HCT116 (cell line): ENCODE results near the gene ARHGAP8. TPM values are rescaled to one million over a fixed set of nuclear protein-coding genes. Genes with fewer than 3 reads are reported as not detected.

ENCODE experiments used
- ATAC-seq: fragments of 200-7000 bp; cut with Tn5 transposase; 2 replicates; pipeline ENCODE4 v1.9.1; 2020; ENCODE audit warnings: mild to moderate bottlenecking, moderate library complexity
- BruUV-seq: library from RNA; stranded (reverse); fragments of 400-500 nt; replicated peaks from 2 replicates; lab custom pipeline; 2021; lab: Mats Ljungman, UMichigan
- CTCF ChIA-PET: fragments of 300-600 bp; sonication (Branson Sonifier 250); formaldehyde crosslinking; loops from one replicate; lab custom pipeline; 2021; ENCODE audit warnings: antibody characterized with exemption; lab: Charles Lee
- POLR2A ChIA-PET: fragments of 300-600, 350-600 bp; sonication (Branson Sonifier 250); formaldehyde crosslinking; loops from one replicate; lab custom pipeline; 2021; ENCODE audit warnings: antibody characterized with exemption; lab: Charles Lee
- RAD21 ChIA-PET, 2 experiments: fragments of 300-600 bp; sonication (Branson Sonifier 250); formaldehyde crosslinking; loops; one replicate each; lab custom pipeline; 2023; ENCODE audit warnings: low total read pairs in 2 of 2; ENCODE audit not compliant: uncharacterized antibody in 2 of 2, unreplicated experiment in 2 of 2, low non-redundant PET in 1 of 2; lab: Charles Lee
- DNase-seq: peaks from one replicate; pipeline ENCODE4 v3.0.0-alpha.2; 2010; ENCODE audit warnings: low read depth, low spot score
- H2AFZ ChIP-seq: fragments of 200-600 bp; shearing (Covaris generic), sonication (generic); 2 replicates; pipeline ENCODE4 v1.6.1; 2017; ENCODE audit warnings: low read depth, mixed run types, mixed read lengths, antibody characterized with exemption, low read length; ENCODE audit not compliant: poor library complexity, severe bottlenecking
- H3K27ac ChIP-seq: 2 replicates; pipeline ENCODE4 v1.5.1; 2012; ENCODE audit warnings: low read depth, low read length
- H3K27me3 ChIP-seq: fragments of 200-600 bp; sonication (generic); 2 replicates; pipeline ENCODE4 v1.6.1; 2016; ENCODE audit warnings: mixed run types, low read length, mixed read lengths; ENCODE audit not compliant: insufficient read depth
- H3K36me3 ChIP-seq, 2 experiments: fragments of 200-500 bp in 1 of 2; fragments of 200-600 bp in 1 of 2; sonication (Bioruptor generic) in 1 of 2; sonication (generic) in 1 of 2; 2 replicates each; pipeline versions ENCODE4 v1.5.1 to v1.6.1; 2014 to 2016; ENCODE audit warnings: low read length in 2 of 2, inconsistent platforms in 1 of 2, mixed read lengths in 1 of 2, mixed run types in 1 of 2; ENCODE audit not compliant: insufficient read depth in 2 of 2, control insufficient read depth in 1 of 2
- H3K4me1 ChIP-seq, 2 experiments: fragments of 200-600 bp in 1 of 2; sonication (generic) in 1 of 2; 2 replicates each; pipeline versions ENCODE4 v1.5.1 to v1.6.1; 2012 to 2017; ENCODE audit warnings: low read length in 2 of 2, inconsistent platforms in 1 of 2, mild to moderate bottlenecking in 1 of 2, mixed read lengths in 1 of 2, mixed run types in 1 of 2, moderate library complexity in 1 of 2; ENCODE audit not compliant: insufficient read depth in 2 of 2, control insufficient read depth in 1 of 2
- H3K4me2 ChIP-seq: fragments of 200-600 bp; sonication (generic); 2 replicates; pipeline ENCODE4 v1.6.1; 2017; ENCODE audit warnings: mixed run types, low read length, mixed read lengths
- H3K4me3 ChIP-seq, 2 experiments: fragments of 200-600 bp in 1 of 2; sonication (generic) in 1 of 2; replicated peaks in 1 of 2; 2 replicates each; pipeline ENCODE4 v1.5.1; 2011 to 2016; ENCODE audit warnings: low read length in 2 of 2, control low read depth in 1 of 2, low read depth in 1 of 2, mild to moderate bottlenecking in 1 of 2, mixed read lengths in 1 of 2, mixed run types in 1 of 2
- H3K79me2 ChIP-seq: fragments of 200-600 bp; sonication (generic); 2 replicates; pipeline ENCODE4 v1.6.1; 2017; ENCODE audit warnings: mild to moderate bottlenecking, mixed run types, low read length, moderate library complexity, mixed read lengths; ENCODE audit not compliant: insufficient read depth
- H3K9ac ChIP-seq: fragments of 200-600 bp; sonication (generic); 2 replicates; pipeline ENCODE4 v1.6.1; 2016; ENCODE audit warnings: low read length, mixed read lengths
- H3K9me2 ChIP-seq: fragments of 200-600 bp; sonication (generic), shearing (Covaris generic); 2 replicates; pipeline ENCODE4 v1.6.1; 2017; ENCODE audit warnings: mixed run types, mild to moderate bottlenecking, moderate library complexity; ENCODE audit not compliant: insufficient read depth
- H3K9me3 ChIP-seq, 2 experiments: fragments of 200-500 bp in 1 of 2; fragments of 200-600 bp in 1 of 2; sonication (Bioruptor generic) in 1 of 2; sonication (generic) in 1 of 2; 2 replicates each; pipeline ENCODE4 v1.6.1; 2014 to 2017; ENCODE audit warnings: low read length in 2 of 2, mixed read lengths in 2 of 2, inconsistent platforms in 1 of 2, low read depth in 1 of 2, mild to moderate bottlenecking in 1 of 2, mixed run types in 1 of 2, moderate library complexity in 1 of 2; ENCODE audit not compliant: control insufficient read depth in 1 of 2, insufficient read depth in 1 of 2
- H4K20me1 ChIP-seq: fragments of 200-600 bp; sonication (generic), shearing (Covaris generic); 2 replicates; pipeline ENCODE4 v1.6.1; 2017; ENCODE audit warnings: mixed run types, mild to moderate bottlenecking, moderate library complexity; ENCODE audit not compliant: insufficient read depth
- CEBPB ChIP-seq: IDR thresholded peaks from 2 replicates; pipeline ENCODE4 v1.6.1; 2012; ENCODE audit warnings: low read depth
- EGR1 ChIP-seq: IDR thresholded peaks from 2 replicates; pipeline ENCODE4 v1.6.1; 2012; ENCODE audit warnings: low read depth
- EZH2 ChIP-seq: fragments of 200-600 bp; sonication (generic); IDR thresholded peaks from 2 replicates; pipeline ENCODE4 v1.6.1; 2017; ENCODE audit warnings: antibody characterized with exemption, mixed run types
- FOSL1 ChIP-seq: IDR thresholded peaks from 2 replicates; pipeline ENCODE4 v1.6.1; 2012; ENCODE audit warnings: low read depth
- JUND ChIP-seq: IDR thresholded peaks from 2 replicates; pipeline ENCODE4 v1.6.1; 2012
- POLR2A ChIP-seq: IDR thresholded peaks from 2 replicates; pipeline ENCODE4 v1.7.0; 2011; ENCODE audit warnings: borderline replicate concordance; ENCODE audit not compliant: insufficient read depth, insufficient read length; ENCODE audit errors: extremely low read depth
- SIN3A ChIP-seq: IDR thresholded peaks from 2 replicates; pipeline ENCODE4 v1.6.1; 2012; ENCODE audit warnings: low read depth
- SRF ChIP-seq: IDR thresholded peaks from 2 replicates; pipeline ENCODE4 v1.6.1; 2012; ENCODE audit warnings: low read depth
- TCF7L2 ChIP-seq: IDR thresholded peaks from 2 replicates; pipeline ENCODE4 v1.7.0; 2011; ENCODE audit warnings: borderline replicate concordance, inconsistent platforms; ENCODE audit not compliant: insufficient read depth, insufficient read length; ENCODE audit errors: extremely low read depth
- ZFX ChIP-seq: fragments of 450-650 bp; IDR thresholded peaks from 2 replicates; pipeline ENCODE4 v1.6.1; 2017
- ZNF274 ChIP-seq: fragments of 200-500 bp; sonication (Bioruptor generic); IDR thresholded peaks from 2 replicates; pipeline ENCODE4 v1.6.1; 2014; ENCODE audit warnings: mild to moderate bottlenecking, low read depth, low read length, inconsistent platforms
- intact Hi-C: fragments of 100-400 bp; cut with micrococcal nuclease; formaldehyde crosslinking; loops from 2 replicates; pipeline ENCODE4 v1.10.0; 2022
- total RNA-seq: library from RNA; stranded (reverse); gene quantifications from one replicate; pipeline ENCODE4 v1.2.1, GENCODE V29; 2021; ENCODE audit not compliant: unreplicated experiment
- TF ChIP-seq, protein P1 (sequence below): IDR thresholded peaks from 2 replicates; pipeline ENCODE4 v1.6.1; 2012
- TF ChIP-seq, protein P2 (sequence below): IDR thresholded peaks from 2 replicates; pipeline ENCODE4 v1.6.1; 2012
- TF ChIP-seq, protein P3 (sequence below): IDR thresholded peaks from 2 replicates; pipeline ENCODE4 v1.6.1; 2012; ENCODE audit warnings: low read depth
- TF ChIP-seq, protein P4 (sequence below), 3 experiments: fragments of 200-600 bp in 1 of 3; sonication (generic) in 1 of 3; IDR thresholded peaks in 2 of 3; conservative IDR thresholded peaks in 1 of 3; 2 replicates each; pipeline ENCODE4 v1.5.1; 2012 to 2017; ENCODE audit warnings: low read depth in 2 of 3, low read length in 2 of 3, antibody characterized with exemption in 1 of 3, borderline replicate concordance in 1 of 3, control low read depth in 1 of 3, mild to moderate bottlenecking in 1 of 3, mixed read lengths in 1 of 3, mixed run types in 1 of 3, moderate library complexity in 1 of 3; ENCODE audit not compliant: insufficient read depth in 1 of 3

ARHGAP8 gene
- total RNA-seq, 1 experiment from 2014 or later, result 67.5 TPM

DNA sequence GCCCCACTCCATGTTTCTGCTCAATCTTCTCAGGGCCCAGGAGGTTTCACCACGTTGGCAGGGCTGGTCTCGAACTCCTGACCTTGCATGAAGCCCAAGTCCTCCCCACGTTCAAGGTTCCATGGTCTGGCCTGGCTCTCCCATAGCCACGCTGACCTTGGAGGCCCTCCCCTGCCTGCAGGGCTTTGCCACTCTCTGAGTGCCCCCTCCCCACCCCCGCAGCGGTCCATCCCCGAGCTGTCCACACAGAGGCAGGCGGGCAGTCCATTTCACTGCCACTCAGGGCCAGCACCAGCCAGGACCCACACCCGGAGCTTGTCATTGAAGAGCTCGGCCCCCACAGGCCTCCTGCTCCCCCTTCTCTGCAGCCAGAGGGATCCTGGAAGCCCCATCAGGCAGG, 30.7 kb downstream of the ARHGAP8 start:
- Histone ChIP-seq H3K9me2 (no peaks in the 10 kb centered on the region), H4K20me1 (no peaks in the 10 kb centered on the region), H3K79me2 (peaks cover 75% of the 10 kb centered on the region), H3K27me3 (no peaks in the 10 kb centered on the region), H3K4me2 (0 out of 2 replicates have a peak overlapping the region, but pooled peaks have one; percentile 19), H3K36me3 (peaks cover 6 to 8% of the 10 kb centered on the region in 2 experiments; a peak in 2 of 4 replicates), H3K9ac (no peak overlapping the region), H3K4me1 (peaks cover 3 to 9% of the 10 kb centered on the region in 2 experiments; a peak in 1 of 4 replicates), H3K27ac (no peak overlapping the region), H3K9me3 (no peaks in the 10 kb centered on the region), H2AFZ (no peak overlapping the region), H3K4me3 (no peak overlapping the region)
- ChIA-PET CTCF (no interaction called here), RAD21 (no interaction called here), POLR2A (no interaction called here)
- intact Hi-C loops, result no loop called here
- no TSS peak for BruUV-seq
- DNase-seq (no peak), ATAC-seq (no peak)
- TF ChIP-seq, protein P1, sequence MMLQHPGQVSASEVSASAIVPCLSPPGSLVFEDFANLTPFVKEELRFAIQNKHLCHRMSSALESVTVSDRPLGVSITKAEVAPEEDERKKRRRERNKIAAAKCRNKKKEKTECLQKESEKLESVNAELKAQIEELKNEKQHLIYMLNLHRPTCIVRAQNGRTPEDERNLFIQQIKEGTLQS, result no peak
- no peak for TF ChIP-seq TCF7L2

DNA sequence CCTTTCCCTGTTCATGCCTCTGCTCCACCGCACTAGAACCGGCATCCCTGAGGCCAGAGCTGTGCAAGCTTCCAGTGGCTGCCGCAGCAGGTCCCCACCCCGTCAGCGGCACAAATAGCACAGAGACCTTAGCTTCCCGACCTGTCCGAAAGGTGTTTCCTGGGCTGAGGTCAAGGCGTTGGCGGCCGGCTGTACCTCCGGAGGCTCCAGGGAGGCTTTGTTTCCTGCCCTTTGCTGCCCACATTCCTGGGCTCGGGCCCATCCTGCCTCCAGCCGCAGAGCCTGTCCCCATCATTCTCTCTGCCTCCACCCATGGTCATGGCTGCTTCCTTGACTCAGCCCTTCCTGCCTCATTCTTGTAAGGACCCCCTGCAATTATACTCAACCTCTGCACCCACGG, 31.2 kb downstream of the ARHGAP8 start:
- Histone ChIP-seq H2AFZ (no peak overlapping the region), H3K4me1 (peaks cover 3 to 9% of the 10 kb centered on the region in 2 experiments; a peak in 1 of 4 replicates), H3K4me3 (no peak overlapping the region), H3K27ac (no peak overlapping the region), H4K20me1 (no peaks in the 10 kb centered on the region), H3K79me2 (peaks cover 71% of the 10 kb centered on the region), H3K36me3 (peaks cover 6 to 8% of the 10 kb centered on the region in 2 experiments; a peak in 2 of 4 replicates), H3K4me2 (peak overlapping the region; percentile 19; the same call in 1 of the 2 replicates), H3K27me3 (no peaks in the 10 kb centered on the region), H3K9me3 (no peaks in the 10 kb centered on the region), H3K9me2 (no peaks in the 10 kb centered on the region), H3K9ac (no peak overlapping the region)
- DNase-seq, result no peak
- ChIA-PET CTCF (no interaction called here), POLR2A (no interaction called here), RAD21 (no interaction called here)
- ATAC-seq, result peak; percentile 49
- intact Hi-C loops, result no loop called here
- no TSS peak for BruUV-seq
- TF ChIP-seq, protein P2, sequence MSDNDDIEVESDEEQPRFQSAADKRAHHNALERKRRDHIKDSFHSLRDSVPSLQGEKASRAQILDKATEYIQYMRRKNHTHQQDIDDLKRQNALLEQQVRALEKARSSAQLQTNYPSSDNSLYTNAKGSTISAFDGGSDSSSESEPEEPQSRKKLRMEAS, result no peak
- no peak for TF ChIP-seq CEBPB
- TF ChIP-seq, protein P3, sequence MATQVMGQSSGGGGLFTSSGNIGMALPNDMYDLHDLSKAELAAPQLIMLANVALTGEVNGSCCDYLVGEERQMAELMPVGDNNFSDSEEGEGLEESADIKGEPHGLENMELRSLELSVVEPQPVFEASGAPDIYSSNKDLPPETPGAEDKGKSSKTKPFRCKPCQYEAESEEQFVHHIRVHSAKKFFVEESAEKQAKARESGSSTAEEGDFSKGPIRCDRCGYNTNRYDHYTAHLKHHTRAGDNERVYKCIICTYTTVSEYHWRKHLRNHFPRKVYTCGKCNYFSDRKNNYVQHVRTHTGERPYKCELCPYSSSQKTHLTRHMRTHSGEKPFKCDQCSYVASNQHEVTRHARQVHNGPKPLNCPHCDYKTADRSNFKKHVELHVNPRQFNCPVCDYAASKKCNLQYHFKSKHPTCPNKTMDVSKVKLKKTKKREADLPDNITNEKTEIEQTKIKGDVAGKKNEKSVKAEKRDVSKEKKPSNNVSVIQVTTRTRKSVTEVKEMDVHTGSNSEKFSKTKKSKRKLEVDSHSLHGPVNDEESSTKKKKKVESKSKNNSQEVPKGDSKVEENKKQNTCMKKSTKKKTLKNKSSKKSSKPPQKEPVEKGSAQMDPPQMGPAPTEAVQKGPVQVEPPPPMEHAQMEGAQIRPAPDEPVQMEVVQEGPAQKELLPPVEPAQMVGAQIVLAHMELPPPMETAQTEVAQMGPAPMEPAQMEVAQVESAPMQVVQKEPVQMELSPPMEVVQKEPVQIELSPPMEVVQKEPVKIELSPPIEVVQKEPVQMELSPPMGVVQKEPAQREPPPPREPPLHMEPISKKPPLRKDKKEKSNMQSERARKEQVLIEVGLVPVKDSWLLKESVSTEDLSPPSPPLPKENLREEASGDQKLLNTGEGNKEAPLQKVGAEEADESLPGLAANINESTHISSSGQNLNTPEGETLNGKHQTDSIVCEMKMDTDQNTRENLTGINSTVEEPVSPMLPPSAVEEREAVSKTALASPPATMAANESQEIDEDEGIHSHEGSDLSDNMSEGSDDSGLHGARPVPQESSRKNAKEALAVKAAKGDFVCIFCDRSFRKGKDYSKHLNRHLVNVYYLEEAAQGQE, result no peak
- TF ChIP-seq ZFX, result no peak
- no peak for TF ChIP-seq ZNF274
- no peak for TF ChIP-seq SIN3A
- TF ChIP-seq JUND, result no peak
- TF ChIP-seq FOSL1, result no peak
- TF ChIP-seq TCF7L2, result no peak
- TF ChIP-seq EZH2, result no peak
- TF ChIP-seq POLR2A, result no peak
- TF ChIP-seq, protein P4, sequence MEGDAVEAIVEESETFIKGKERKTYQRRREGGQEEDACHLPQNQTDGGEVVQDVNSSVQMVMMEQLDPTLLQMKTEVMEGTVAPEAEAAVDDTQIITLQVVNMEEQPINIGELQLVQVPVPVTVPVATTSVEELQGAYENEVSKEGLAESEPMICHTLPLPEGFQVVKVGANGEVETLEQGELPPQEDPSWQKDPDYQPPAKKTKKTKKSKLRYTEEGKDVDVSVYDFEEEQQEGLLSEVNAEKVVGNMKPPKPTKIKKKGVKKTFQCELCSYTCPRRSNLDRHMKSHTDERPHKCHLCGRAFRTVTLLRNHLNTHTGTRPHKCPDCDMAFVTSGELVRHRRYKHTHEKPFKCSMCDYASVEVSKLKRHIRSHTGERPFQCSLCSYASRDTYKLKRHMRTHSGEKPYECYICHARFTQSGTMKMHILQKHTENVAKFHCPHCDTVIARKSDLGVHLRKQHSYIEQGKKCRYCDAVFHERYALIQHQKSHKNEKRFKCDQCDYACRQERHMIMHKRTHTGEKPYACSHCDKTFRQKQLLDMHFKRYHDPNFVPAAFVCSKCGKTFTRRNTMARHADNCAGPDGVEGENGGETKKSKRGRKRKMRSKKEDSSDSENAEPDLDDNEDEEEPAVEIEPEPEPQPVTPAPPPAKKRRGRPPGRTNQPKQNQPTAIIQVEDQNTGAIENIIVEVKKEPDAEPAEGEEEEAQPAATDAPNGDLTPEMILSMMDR (IDR thresholded peaks at IDR 0.05 in 2 of 3, conservative IDR thresholded peaks at IDR 0.05 in 1 of 3; ENCODE audit: borderline replicate concordance in 1 of 3, insufficient read depth in 1 of 3, low read depth in 2 of 3, low read length in 2 of 3), result no peak
- TF ChIP-seq EGR1, result no peak
- no peak for TF ChIP-seq SRF
